GM19455 (cell line): ENCODE measurements around the gene SLC35F1.

Experiments
- ATAC-seq: cut with Tn5 transposase; IDR thresholded peaks from one replicate; pipeline ENCODE4 v1.9.1; 2021; ENCODE audit not compliant: unreplicated experiment

Gene SLC35F1

DNA sequence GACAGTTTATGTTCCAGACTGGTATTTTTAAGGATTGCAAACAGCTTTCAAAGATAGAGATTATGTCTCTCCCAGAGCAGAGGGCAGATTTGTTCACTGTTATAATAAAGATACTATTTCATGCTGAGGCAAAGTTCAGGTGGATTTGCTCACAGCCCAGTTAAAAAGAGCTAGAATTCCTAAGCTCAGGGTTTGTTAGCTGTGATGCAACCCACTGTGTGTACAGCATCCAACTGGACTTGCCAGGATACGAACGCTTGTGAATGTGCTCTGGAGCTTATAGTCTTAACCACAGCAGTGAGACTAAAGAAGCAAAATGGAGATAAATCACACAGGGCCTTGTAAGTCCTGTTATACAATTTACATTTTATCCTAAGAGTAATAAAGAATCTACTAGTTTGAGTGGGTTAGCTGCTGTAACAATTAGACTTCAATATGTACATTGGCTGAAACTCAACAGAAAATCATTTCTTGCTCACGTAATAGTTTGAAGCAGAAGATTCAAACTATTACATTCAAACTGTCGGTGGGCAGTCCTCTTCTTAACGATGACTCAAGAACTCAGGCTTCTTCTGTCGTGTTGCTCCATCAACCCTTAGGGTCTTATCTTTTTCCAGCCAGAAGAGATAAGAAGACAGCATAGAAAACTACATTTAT, 437.1 kb downstream of the SLC35F1 start:
- ATAC-seq: no peak

- ATAC-seq: no peak
Observed at GRCh38 chr6:118350881-118351430, 443.9 kb downstream of the SLC35F1 start.

DNA sequence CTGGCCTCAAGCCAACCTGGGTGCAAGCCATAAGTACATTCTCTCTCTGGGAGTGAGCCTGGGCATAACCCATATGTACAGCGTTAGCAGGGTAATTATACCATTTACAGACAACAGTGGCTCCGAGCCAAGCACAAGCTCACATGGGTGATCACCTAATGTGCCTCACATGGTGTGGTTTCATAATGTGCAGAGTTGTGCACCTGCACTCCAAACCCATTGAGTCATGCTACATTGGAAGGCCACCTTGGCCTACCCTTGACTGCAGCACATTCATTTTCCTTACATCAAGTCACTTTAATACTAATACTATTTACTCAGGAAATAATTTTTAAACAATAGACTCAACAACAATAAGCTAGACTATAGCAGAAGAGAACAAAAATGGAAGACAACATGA, 446.5 kb downstream of the SLC35F1 start:
- no peak for ATAC-seq

- peak; percentile 97 for ATAC-seq
Observed at GRCh38 chr6:118354641-118355040, 447.6 kb downstream of the SLC35F1 start.

DNA sequence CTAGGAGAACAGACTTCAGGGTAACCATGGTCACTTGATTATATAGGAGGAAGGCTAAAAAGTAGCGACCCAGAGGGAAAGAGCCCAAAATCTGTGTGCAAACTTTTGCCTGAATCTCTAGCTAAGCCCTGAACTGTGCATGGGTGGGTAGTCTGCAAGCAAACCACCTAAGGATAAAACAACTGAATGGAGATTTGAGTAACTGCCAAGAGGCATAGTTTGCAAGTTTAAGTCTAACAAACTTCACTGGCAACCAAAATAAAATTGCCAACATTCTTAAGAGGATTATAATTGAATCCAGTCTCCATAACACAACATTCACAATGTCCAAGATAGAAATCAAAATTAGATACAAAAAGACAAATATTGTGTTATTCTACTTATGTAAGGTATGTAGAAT, 449.0 kb downstream of the SLC35F1 start:
- no peak for ATAC-seq

GRCh38 chr6:118356686-118357085, 449.6 kb downstream of the SLC35F1 start:
- no peak for ATAC-seq
